Measurements from ENCODE around the gene LCA5.

LCA5 gene

DNA sequence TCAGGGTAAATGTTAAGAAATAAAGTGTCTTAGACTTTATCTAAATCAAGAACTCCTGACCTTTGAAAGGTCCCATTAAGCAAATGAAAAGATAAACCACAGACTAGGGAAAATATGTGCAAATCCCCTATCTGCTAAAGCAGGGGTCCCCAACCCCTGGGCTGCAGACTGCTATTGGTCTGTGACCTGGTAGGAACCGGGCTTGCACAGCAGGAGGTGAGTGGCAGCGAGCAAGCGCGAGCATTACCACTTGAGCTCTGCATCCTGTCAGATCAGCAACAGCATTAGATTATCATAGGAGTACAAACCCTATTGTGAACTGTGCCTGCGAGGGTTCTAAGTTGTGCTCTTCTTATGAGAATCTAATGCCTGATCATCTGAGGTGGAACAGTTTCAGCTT, 42.4 kb downstream of the LCA5 start:
- Histone ChIP-seq H3K27me3 (ENCODE audit: insufficient read depth, low read length) (no peaks in the 10 kb centered on the region), H3K36me3 (ENCODE audit: insufficient read depth, low read length) (no peaks in the 10 kb centered on the region), H3K9me2 (ENCODE audit: low read depth, low read length) (no peaks in the 10 kb centered on the region), H3F3A (ENCODE audit: insufficient read depth, low read length) (no peaks in the 10 kb centered on the region), H2AFZ (ENCODE audit: low read length) (no peak overlapping the region), H3K9me3 (ENCODE audit: low read length) (no peaks in the 10 kb centered on the region), H3K27ac (ENCODE audit: low read depth, low read length, poor library complexity, severe bottlenecking) (no peak overlapping the region), H3K4me1 (ENCODE audit: insufficient read depth, low read length, severe bottlenecking) (no peaks in the 10 kb centered on the region), H3K9ac (ENCODE audit: low read length) (no peak overlapping the region), H3K4me2 (ENCODE audit: low read length) (no peak overlapping the region), H3K79me2 (ENCODE audit: insufficient read depth, low read length) (no peaks in the 10 kb centered on the region), H3K4me3 (ENCODE audit: low read depth, low read length, poor library complexity, severe bottlenecking) (no peak overlapping the region), H4K20me1 (ENCODE audit: insufficient read depth, low read length) (no peaks in the 10 kb centered on the region)
- TF ChIP-seq, protein P1, sequence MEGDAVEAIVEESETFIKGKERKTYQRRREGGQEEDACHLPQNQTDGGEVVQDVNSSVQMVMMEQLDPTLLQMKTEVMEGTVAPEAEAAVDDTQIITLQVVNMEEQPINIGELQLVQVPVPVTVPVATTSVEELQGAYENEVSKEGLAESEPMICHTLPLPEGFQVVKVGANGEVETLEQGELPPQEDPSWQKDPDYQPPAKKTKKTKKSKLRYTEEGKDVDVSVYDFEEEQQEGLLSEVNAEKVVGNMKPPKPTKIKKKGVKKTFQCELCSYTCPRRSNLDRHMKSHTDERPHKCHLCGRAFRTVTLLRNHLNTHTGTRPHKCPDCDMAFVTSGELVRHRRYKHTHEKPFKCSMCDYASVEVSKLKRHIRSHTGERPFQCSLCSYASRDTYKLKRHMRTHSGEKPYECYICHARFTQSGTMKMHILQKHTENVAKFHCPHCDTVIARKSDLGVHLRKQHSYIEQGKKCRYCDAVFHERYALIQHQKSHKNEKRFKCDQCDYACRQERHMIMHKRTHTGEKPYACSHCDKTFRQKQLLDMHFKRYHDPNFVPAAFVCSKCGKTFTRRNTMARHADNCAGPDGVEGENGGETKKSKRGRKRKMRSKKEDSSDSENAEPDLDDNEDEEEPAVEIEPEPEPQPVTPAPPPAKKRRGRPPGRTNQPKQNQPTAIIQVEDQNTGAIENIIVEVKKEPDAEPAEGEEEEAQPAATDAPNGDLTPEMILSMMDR (IDR thresholded peaks at IDR 0.05; ENCODE audit: low read length), result no peak
- TF ChIP-seq EZH2 (IDR thresholded peaks at IDR 0.05; ENCODE audit: borderline replicate concordance, low read length), result no peak

GRCh38 chr6:79470728-79471127, 66.5 kb downstream of the LCA5 start:
- H3F3A ChIP-seq (ENCODE audit: insufficient read depth, low read length), result no peaks in the 10 kb centered on the region
- H3K36me3 ChIP-seq (ENCODE audit: insufficient read depth, low read length), result no peaks in the 10 kb centered on the region
- no peaks in the 10 kb centered on the region for H3K27me3 ChIP-seq (ENCODE audit: insufficient read depth, low read length)
- no peak overlapping the region for H3K27ac ChIP-seq (ENCODE audit: low read depth, low read length, poor library complexity, severe bottlenecking)
- H3K9ac ChIP-seq (ENCODE audit: low read length), result no peak overlapping the region
- H3K9me2 ChIP-seq (ENCODE audit: low read depth, low read length), result no peaks in the 10 kb centered on the region
- H3K79me2 ChIP-seq (ENCODE audit: insufficient read depth, low read length), result no peaks in the 10 kb centered on the region
- no peak overlapping the region for H2AFZ ChIP-seq (ENCODE audit: low read length)
- H4K20me1 ChIP-seq (ENCODE audit: insufficient read depth, low read length), result no peaks in the 10 kb centered on the region
- H3K9me3 ChIP-seq (ENCODE audit: low read length), result no peaks in the 10 kb centered on the region
- no peak overlapping the region for H3K4me3 ChIP-seq (ENCODE audit: low read depth, low read length, poor library complexity, severe bottlenecking)
- H3K4me1 ChIP-seq (ENCODE audit: insufficient read depth, low read length, severe bottlenecking), result no peaks in the 10 kb centered on the region
- TF ChIP-seq, protein P1 (IDR thresholded peaks at IDR 0.05; ENCODE audit: low read length), result no peak
- TF ChIP-seq EZH2 (IDR thresholded peaks at IDR 0.05; ENCODE audit: borderline replicate concordance, low read length), result no peak
- no peak overlapping the region for H3K4me2 ChIP-seq (ENCODE audit: low read length)

GRCh38 chr6:79469376-79470246, 67.6 kb downstream of the LCA5 start:
- Histone ChIP-seq H3K79me2 (ENCODE audit: insufficient read depth, low read length) (no peaks in the 10 kb centered on the region), H2AFZ (ENCODE audit: low read length) (no peak overlapping the region), H3K9ac (ENCODE audit: low read length) (no peak overlapping the region), H3K4me2 (ENCODE audit: low read length) (no peak overlapping the region), H3K4me3 (ENCODE audit: low read depth, low read length, poor library complexity, severe bottlenecking) (no peak overlapping the region), H3K27ac (ENCODE audit: low read depth, low read length, poor library complexity, severe bottlenecking) (no peak overlapping the region), H3K9me3 (ENCODE audit: low read length) (no peaks in the 10 kb centered on the region), H3K9me2 (ENCODE audit: low read depth, low read length) (no peaks in the 10 kb centered on the region), H3K27me3 (ENCODE audit: insufficient read depth, low read length) (no peaks in the 10 kb centered on the region), H3K4me1 (ENCODE audit: insufficient read depth, low read length, severe bottlenecking) (no peaks in the 10 kb centered on the region), H4K20me1 (ENCODE audit: insufficient read depth, low read length) (no peaks in the 10 kb centered on the region), H3K36me3 (ENCODE audit: insufficient read depth, low read length) (no peaks in the 10 kb centered on the region), H3F3A (ENCODE audit: insufficient read depth, low read length) (no peaks in the 10 kb centered on the region)
- TF ChIP-seq, protein P1 (IDR thresholded peaks at IDR 0.05; ENCODE audit: low read length), result no peak
- TF ChIP-seq EZH2 (IDR thresholded peaks at IDR 0.05; ENCODE audit: borderline replicate concordance, low read length), result no peak
